DND-41 (cell line): ENCODE results near the gene RNASE13.

ENCODE experiments used
- ATAC-seq: fragments of 200-7000 bp; cut with Tn5 transposase; 3 replicates; pipeline ENCODE4 v1.9.1; 2021; ENCODE audit warnings: low read depth; ENCODE audit not compliant: insufficient read depth
- DNase-seq: peaks from one replicate; pipeline ENCODE4 v3.0.0-alpha.2; 2020
- H2AFZ ChIP-seq: 2 replicates; pipeline ENCODE4 v1.6.0; 2012; ENCODE audit warnings: low read depth, low read length
- H3K27ac ChIP-seq: 2 replicates; pipeline ENCODE4 v1.5.1; 2012; ENCODE audit warnings: low read length, inconsistent platforms
- H3K27me3 ChIP-seq: fragments of 200-600 bp; sonication (generic); 2 replicates; pipeline ENCODE4 v1.6.0; 2012; ENCODE audit warnings: low read length, mild to moderate bottlenecking, inconsistent platforms; ENCODE audit not compliant: insufficient read depth, poor library complexity
- H3K36me3 ChIP-seq: 2 replicates; pipeline ENCODE4 v1.5.1; 2012; ENCODE audit warnings: low read length, inconsistent platforms; ENCODE audit not compliant: insufficient read depth
- H3K4me1 ChIP-seq: 2 replicates; pipeline ENCODE4 v1.5.1; 2012; ENCODE audit warnings: mild to moderate bottlenecking, low read length; ENCODE audit not compliant: insufficient read depth
- H3K4me2 ChIP-seq: 2 replicates; pipeline ENCODE4 v1.6.0; 2012; ENCODE audit warnings: mild to moderate bottlenecking, moderate library complexity, low read length, inconsistent platforms; ENCODE audit not compliant: insufficient read depth
- H3K4me3 ChIP-seq, 2 experiments: fragments of 200-600 bp in 1 of 2; shearing (Covaris generic) in 1 of 2; 2 replicates each; pipeline ENCODE4 v1.5.1; 2012 to 2016; ENCODE audit warnings: inconsistent platforms in 2 of 2, low read length in 2 of 2, mild to moderate bottlenecking in 2 of 2, low read depth in 1 of 2, moderate library complexity in 1 of 2
- H3K79me2 ChIP-seq: 2 replicates; pipeline ENCODE4 v1.6.0; 2012; ENCODE audit warnings: low read length, inconsistent platforms; ENCODE audit not compliant: insufficient read depth
- H3K9ac ChIP-seq: 2 replicates; pipeline ENCODE4 v1.6.0; 2012; ENCODE audit warnings: low read depth, mild to moderate bottlenecking, inconsistent platforms, low read length, moderate library complexity
- H3K9me3 ChIP-seq: 2 replicates; pipeline ENCODE4 v1.5.1; 2012; ENCODE audit warnings: low read length, moderate library complexity, mild to moderate bottlenecking, inconsistent platforms; ENCODE audit not compliant: insufficient read depth, severe bottlenecking
- H4K20me1 ChIP-seq: 2 replicates; pipeline ENCODE4 v1.6.0; 2012; ENCODE audit warnings: low read length; ENCODE audit not compliant: insufficient read depth
- EZH2 ChIP-seq: IDR thresholded peaks from 3 replicates; pipeline ENCODE4 v1.6.1; 2012; ENCODE audit warnings: borderline replicate concordance, low read depth, mild to moderate bottlenecking, moderate library complexity, low read length, inconsistent platforms; ENCODE audit not compliant: severe bottlenecking
- TF ChIP-seq, protein P1 (sequence below): IDR thresholded peaks from 2 replicates; pipeline ENCODE4 v1.5.1; 2012; ENCODE audit warnings: borderline replicate concordance, low read length, moderate library complexity, mild to moderate bottlenecking; ENCODE audit not compliant: poor library complexity, severe bottlenecking; ENCODE audit errors: extremely low read depth

Gene RNASE13

DNA sequence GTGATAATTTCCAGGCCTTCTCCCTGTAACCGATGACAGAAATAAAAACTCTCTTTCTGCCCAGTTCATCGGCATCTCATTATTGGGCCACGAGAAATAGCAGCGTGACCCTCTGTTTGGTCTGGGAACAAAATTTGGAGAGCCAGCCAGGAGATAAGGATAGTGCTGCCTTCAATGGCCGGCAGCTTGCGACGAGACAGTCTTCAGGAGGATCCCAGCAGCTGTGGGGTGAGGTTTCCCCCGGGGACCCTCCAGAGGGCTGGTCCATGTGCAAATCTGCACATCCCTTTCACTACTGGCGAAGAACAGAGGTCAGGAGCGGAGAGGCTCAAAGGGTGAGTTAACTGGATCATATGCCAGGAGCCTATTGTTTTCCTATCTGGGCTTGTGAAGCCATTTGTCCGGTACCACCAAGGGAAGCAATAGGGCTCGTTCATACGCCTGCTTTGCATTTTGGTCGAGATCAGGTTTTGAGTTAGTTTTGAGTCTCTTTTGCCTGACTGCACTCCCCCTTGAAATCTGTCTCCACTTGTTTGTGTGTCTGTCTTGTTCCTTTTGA lies 30.7 kb downstream of the RNASE13 start:
- H4K20me1 ChIP-seq: no peaks in the 10 kb centered on the region
- ATAC-seq (no peak), DNase-seq (no peak)
- no peak overlapping the region for H3K4me3 ChIP-seq
- no peak for TF ChIP-seq EZH2
- TF ChIP-seq, protein P1, sequence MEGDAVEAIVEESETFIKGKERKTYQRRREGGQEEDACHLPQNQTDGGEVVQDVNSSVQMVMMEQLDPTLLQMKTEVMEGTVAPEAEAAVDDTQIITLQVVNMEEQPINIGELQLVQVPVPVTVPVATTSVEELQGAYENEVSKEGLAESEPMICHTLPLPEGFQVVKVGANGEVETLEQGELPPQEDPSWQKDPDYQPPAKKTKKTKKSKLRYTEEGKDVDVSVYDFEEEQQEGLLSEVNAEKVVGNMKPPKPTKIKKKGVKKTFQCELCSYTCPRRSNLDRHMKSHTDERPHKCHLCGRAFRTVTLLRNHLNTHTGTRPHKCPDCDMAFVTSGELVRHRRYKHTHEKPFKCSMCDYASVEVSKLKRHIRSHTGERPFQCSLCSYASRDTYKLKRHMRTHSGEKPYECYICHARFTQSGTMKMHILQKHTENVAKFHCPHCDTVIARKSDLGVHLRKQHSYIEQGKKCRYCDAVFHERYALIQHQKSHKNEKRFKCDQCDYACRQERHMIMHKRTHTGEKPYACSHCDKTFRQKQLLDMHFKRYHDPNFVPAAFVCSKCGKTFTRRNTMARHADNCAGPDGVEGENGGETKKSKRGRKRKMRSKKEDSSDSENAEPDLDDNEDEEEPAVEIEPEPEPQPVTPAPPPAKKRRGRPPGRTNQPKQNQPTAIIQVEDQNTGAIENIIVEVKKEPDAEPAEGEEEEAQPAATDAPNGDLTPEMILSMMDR: no peak
- H3K4me1 ChIP-seq: no peaks in the 10 kb centered on the region
- H3K9me3 ChIP-seq: no peaks in the 10 kb centered on the region
- H3K4me2 ChIP-seq: no peak overlapping the region
- H3K36me3 ChIP-seq: no peaks in the 10 kb centered on the region
- H2AFZ ChIP-seq: no peak overlapping the region
- H3K9ac ChIP-seq: no peak overlapping the region
- H3K79me2 ChIP-seq: no peaks in the 10 kb centered on the region
- H3K27me3 ChIP-seq: no peaks in the 10 kb centered on the region
- H3K27ac ChIP-seq: no peak overlapping the region

DNA sequence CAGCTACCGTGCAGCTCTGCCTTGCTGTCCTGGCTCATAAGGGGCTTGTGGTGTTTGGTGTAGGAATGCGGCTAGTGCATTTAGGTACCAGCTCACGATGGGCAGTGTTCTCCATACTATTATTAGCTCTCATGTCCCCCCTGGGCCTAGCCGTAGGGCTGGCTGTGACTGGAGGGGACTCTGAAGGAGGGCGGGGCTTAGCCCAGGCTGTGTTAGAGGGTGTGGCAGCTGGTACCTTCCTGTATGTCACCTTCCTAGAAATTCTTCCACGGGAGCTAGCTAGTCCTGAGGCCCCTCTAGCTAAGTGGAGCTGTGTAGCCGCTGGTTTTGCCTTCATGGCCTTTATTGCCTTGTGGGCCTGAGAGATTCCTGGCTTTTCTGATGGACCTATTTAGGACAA lies 33.4 kb downstream of the RNASE13 start:
- Histone ChIP-seq H3K27me3 (no peaks in the 10 kb centered on the region), H3K9me3 (no peaks in the 10 kb centered on the region), H3K79me2 (no peaks in the 10 kb centered on the region), H3K27ac (no peak overlapping the region), H4K20me1 (peaks cover 2% of the 10 kb centered on the region; the same call in 1 of the 2 replicates), H3K4me1 (no peaks in the 10 kb centered on the region), H2AFZ (no peak overlapping the region), H3K4me2 (no peak overlapping the region), H3K9ac (no peak overlapping the region), H3K4me3 (no peak overlapping the region), H3K36me3 (peaks cover 12% of the 10 kb centered on the region)
- ATAC-seq (no peak), DNase-seq (no peak)
- TF ChIP-seq, protein P1: no peak
- TF ChIP-seq EZH2: no peak

DNA sequence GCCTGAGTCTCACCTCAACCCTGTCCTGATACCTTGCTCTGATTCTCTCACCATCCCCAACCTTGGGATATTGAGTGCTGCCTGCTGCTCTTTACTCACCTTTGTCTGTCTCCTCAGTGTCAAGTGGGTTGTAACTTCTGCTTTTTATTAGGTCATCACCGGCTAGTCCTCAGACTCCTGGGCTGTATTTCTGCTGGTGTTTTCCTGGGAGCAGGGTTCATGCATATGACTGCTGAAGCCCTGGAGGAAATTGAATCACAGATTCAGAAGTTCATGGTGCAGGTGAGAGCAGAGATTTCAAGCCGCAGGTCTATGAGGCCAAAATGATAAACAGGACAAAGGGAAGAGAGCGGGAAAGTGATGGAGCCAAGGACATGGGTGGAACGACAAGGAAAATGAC lies 35.0 kb downstream of the RNASE13 start:
- Histone ChIP-seq H2AFZ (no peak overlapping the region), H3K79me2 (no peaks in the 10 kb centered on the region), H3K27me3 (no peaks in the 10 kb centered on the region), H3K4me1 (no peaks in the 10 kb centered on the region), H3K4me2 (no peak overlapping the region), H3K36me3 (peaks cover 29% of the 10 kb centered on the region), H3K27ac (no peak overlapping the region), H3K4me3 (no peak overlapping the region), H3K9me3 (no peaks in the 10 kb centered on the region), H4K20me1 (peaks cover 4% of the 10 kb centered on the region; the same call in 1 of the 2 replicates), H3K9ac (no peak overlapping the region)
- no peak for DNase-seq
- TF ChIP-seq, protein P1: no peak
- no peak for TF ChIP-seq EZH2
- no peak for ATAC-seq
